Uterus (tissue), 2 donors: ENCODE data around the gene EPS8L2.

Source experiments
- CTCF ChIP-seq, 4 experiments: fragments of 200-600 bp in 2 of 4; fragments of 450-650 bp in 2 of 4; sonication (generic) in 2 of 4; IDR thresholded peaks; one replicate each; pipeline ENCODE4 v1.5.1; 2016 to 2019; ENCODE audit warnings: antibody characterized with exemption in 4 of 4, mild to moderate bottlenecking in 2 of 4, moderate library complexity in 1 of 4
- POLR2A ChIP-seq, 2 donors: fragments of 450-650 bp; IDR thresholded peaks; one replicate each; pipeline ENCODE4 v1.6.1; 2016; ENCODE audit warnings: antibody characterized with exemption in 2 of 2, mild to moderate bottlenecking in 1 of 2, moderate library complexity in 1 of 2

- TF ChIP-seq CTCF (IDR thresholded peaks at IDR 0.05): no peak
- TF ChIP-seq POLR2A (IDR thresholded peaks at IDR 0.05): no peak
Observed at GRCh38 chr11:656426-656825, 49.6 kb upstream of the EPS8L2 start.
